HS-27A (cell line): Measurements from ENCODE around the gene SIAH1.
"Not testable (repeated sequence)": the region's sequence is repeated elsewhere in the genome, so short reads cannot be mapped to it uniquely, and the experiment has no call there.

Experiments used
- DNase-seq: peaks from one replicate; pipeline ENCODE4 v3.0.0-alpha.2; 2012; ENCODE audit warnings: low read depth, missing footprints

SIAH1 gene

GRCh38 chr16:48332978-48333377 lies 52.2 kb downstream of the SIAH1 start:
- no peak for DNase-seq

GRCh38 chr16:48330841-48331192 lies 54.4 kb downstream of the SIAH1 start:
- no peak for DNase-seq

- no peak for DNase-seq
Observed at GRCh38 chr16:48330189-48330840, 54.9 kb downstream of the SIAH1 start.

GRCh38 chr16:48329138-48329537 lies 56.1 kb downstream of the SIAH1 start:
- no peak for DNase-seq

DNA sequence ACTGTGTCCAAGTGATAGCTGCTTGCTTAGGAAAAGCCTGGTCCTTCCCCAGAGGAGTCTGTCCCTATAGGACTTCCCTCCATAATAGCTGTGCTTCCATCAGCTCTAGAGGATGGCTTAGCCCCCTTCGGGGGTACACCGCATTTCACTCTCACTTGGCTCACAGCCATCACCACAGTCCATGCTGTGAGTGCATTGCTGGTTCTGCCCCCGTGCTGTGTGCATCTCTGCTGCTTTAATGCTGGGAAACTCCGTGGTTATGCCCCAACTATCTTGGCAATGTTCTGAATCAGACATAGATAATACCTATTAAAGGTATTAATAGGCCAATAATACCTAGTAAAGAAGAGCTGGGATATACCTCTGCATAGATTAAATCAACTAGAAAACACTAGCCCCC lies 58.3 kb downstream of the SIAH1 start:
- DNase-seq = no peak

GRCh38 chr16:48323783-48324775 lies 61.1 kb downstream of the SIAH1 start:
- no peak for DNase-seq

- DNase-seq = no peak
Observed at GRCh38 chr16:48321317-48322036, 63.7 kb downstream of the SIAH1 start.

GRCh38 chr16:48318630-48319029 lies 66.6 kb downstream of the SIAH1 start:
- no peak for DNase-seq

- peak; percentile 33 for DNase-seq
Observed at GRCh38 chr16:48317614-48318315, 67.4 kb downstream of the SIAH1 start.

DNA sequence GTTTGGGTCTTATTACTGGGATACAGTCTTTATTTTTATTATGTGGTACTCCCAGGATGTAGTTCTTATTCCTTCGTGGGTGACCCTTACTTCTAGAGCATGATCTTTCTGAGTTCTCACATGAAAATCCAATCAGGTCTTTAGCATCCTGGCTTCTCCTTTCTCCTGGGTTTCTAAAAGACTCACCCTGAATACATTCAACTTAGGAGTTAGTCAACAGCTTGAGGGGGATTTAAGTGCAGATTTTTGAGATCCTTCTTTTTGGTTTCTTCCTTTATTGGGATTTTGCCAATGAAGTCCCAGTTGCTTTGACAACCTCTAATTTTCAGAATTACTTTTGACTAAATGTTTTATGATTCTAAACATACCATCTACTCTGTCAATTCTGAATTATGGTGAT lies 68.2 kb downstream of the SIAH1 start:
- DNase-seq = no peak

GRCh38 chr16:48313905-48314304 lies 71.3 kb downstream of the SIAH1 start:
- DNase-seq = not testable (repeated sequence)

DNA sequence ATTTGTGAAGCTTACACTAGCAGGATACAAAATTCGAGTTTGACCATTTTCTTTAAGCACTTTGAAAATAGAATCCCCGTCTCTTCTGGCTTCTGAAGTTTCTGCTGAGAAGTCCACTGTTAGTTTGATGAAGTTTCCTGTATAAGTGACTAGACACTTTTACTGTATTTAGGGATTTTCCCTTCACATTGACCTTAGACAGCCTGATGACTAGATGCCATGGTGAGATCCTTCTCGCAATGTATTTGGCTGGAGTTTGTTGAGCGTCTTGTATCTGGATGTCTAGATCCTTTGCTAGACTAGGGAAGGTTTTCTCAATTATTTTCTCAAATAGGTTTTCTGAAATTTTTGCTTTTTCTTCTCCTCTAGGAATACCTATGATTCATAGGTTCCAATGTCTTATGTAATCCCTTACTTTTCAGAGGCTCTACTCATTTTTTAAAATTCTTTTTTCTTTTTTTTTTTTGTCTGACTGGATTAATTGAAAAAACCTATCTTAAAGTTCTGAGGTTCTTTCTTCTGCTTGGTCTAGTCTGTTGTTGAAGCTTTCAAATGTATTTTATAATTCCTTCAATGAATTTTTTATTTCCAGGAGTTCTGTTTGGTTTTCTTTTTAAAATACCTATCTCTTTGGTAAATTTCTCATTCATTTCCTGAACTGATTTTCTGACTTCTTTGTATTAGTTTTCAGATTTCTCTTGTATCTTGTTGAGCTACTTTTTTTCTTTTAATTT lies 74.1 kb downstream of the SIAH1 start:
- DNase-seq = no peak
